ENCODE results near the gene STARD7.

DNA sequence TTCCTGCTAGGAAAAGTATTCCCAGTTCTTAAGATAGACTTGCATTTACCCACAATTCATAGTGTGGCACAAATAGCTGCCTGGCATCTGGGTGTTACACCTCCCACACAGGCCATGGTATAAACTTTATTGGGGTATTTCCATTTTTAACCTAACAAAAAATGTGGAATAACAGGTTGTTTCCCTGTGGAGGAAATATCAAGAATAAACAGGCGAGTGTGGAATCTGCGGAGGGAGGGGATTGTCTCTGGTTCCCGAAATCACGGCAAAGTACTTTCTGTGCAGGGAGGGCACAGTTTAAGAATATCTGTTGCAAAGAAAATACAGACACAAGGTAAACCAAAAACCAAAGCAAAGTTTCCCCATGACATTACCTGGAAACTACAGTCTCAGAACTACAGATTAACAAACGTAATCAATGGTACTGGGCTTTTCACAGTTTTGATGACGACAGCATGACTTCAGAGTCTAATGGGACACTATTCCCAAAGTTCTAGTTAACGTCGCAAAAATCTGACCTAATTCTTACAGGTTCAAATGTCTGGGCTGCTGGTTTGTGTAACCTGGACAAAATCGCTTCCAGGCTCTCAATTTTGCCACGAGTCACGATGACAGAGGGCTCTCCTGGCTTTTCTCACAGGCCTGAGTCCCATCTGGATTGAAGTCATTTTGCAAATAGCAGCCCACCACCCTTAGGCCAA is 1.4 kb downstream of the STARD7 start:
- no peak for TF ChIP-seq POLR2A (IDR thresholded peaks at IDR 0.05; ENCODE audit: low read length)
- no peak for TF ChIP-seq GATA1 (IDR thresholded peaks at IDR 0.05; ENCODE audit: low read depth, low read length)
